Measurements from ENCODE around the gene SLIT1. TPM values are rescaled to one million over a fixed set of nuclear protein-coding genes. Genes with fewer than 3 reads are reported as not detected.

SLIT1 gene
- total RNA-seq, 5 donors from 2014 or later (not counting 1 experiment from before 2014, with no cell fraction given): 0.29 to 0.56 (median 0.49) TPM

GRCh38 chr10:97004591-97004990 lies 181.2 kb downstream of the SLIT1 start:
- Histone ChIP-seq H3K27ac (ENCODE audit: low read length) (no peak overlapping the region), H3K4me1 (ENCODE audit: control insufficient read depth in 1 of 2, extremely low read depth in 1 of 2, insufficient read depth in 2 of 2, low read length in 2 of 2) (no peaks in the 10 kb centered on the region), H3K9me3 (no peaks in the 10 kb centered on the region), H3K36me3 (ENCODE audit: control insufficient read depth in 2 of 2, extremely low read depth in 1 of 2, insufficient read depth in 1 of 2, low read length in 1 of 2) (no peaks in the 10 kb centered on the region), H3K27me3 (replicated peaks in 1 of 2; ENCODE audit: control insufficient read depth in 2 of 2, extremely low read depth in 1 of 2, insufficient read depth in 2 of 2, low read length in 1 of 2) (peaks cover 0 to 20% of the 10 kb centered on the region in 2 experiments), H3K4me3 (ENCODE audit: control insufficient read depth in 1 of 2, extremely low read depth in 1 of 2, low read length in 1 of 2) (no peak overlapping the region)
- ATAC-seq (replicated peaks in 1 of 4) (no peak), DNase-seq (no peak)
- no peak overlapping the region for H3K4me3 Mint-ChIP-seq
- CTCF ChIA-PET: no interaction called here
- WGBS (ENCODE audit: insufficient coverage): 84% methylated on average over 8 of the region's 10 CpGs
- peaks cover 4% of the 10 kb centered on the region for H3K36me3 Mint-ChIP-seq
- POLR2A ChIA-PET: no interaction called here
- no peaks in the 10 kb centered on the region for H3K4me1 Mint-ChIP-seq
- peaks cover 12 to 22% (median 16%) of the 10 kb centered on the region in 3 donors for H3K9me3 Mint-ChIP-seq
- H3K27me3 Mint-ChIP-seq: peaks cover 5 to 6% of the 10 kb centered on the region in 2 donors
- no peak overlapping the region for H3K27ac Mint-ChIP-seq

DNA sequence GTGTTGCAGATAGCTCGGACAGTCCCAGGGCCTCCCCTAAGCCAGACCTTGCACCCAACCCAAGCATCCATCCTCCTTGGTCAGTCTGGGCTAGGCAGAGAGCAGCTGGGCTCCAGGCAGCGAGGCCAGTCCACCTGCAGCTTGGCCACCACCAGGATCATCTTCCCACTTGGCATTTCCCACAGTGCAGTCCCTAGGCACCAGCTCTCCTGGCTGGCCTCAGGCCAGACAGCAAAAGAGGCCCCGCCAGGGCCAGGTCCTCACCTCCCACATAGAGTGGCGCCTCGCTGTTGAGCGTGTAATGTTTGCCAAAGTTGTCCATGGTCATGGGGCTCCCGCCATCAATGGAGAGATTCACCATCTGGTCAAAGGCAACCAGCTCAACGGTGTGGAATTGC lies 182.0 kb downstream of the SLIT1 start:
- H3K9me3 ChIP-seq: no peaks in the 10 kb centered on the region
- Mint-ChIP-seq H3K36me3 (peaks cover 4% of the 10 kb centered on the region), H3K4me3 (no peak overlapping the region), H3K9me3 (peaks cover 12 to 22% (median 16%) of the 10 kb centered on the region in 3 donors), H3K27ac (no peak overlapping the region), H3K4me1 (no peaks in the 10 kb centered on the region), H3K27me3 (peaks cover 5 to 6% of the 10 kb centered on the region in 2 donors)
- H3K27me3 ChIP-seq (replicated peaks in 1 of 2; ENCODE audit: control insufficient read depth in 2 of 2, extremely low read depth in 1 of 2, insufficient read depth in 2 of 2, low read length in 1 of 2): peaks cover 0 to 20% of the 10 kb centered on the region in 2 experiments
- DNase-seq: no peak
- CTCF ChIA-PET: no interaction called here
- POLR2A ChIA-PET: no interaction called here
- 68% methylated on average over 2 of the region's 8 CpGs for WGBS (ENCODE audit: insufficient coverage)
- no peak overlapping the region for H3K27ac ChIP-seq (ENCODE audit: low read length)
- H3K36me3 ChIP-seq (ENCODE audit: control insufficient read depth in 2 of 2, extremely low read depth in 1 of 2, insufficient read depth in 1 of 2, low read length in 1 of 2): no peaks in the 10 kb centered on the region
- no peak overlapping the region for H3K4me3 ChIP-seq (ENCODE audit: control insufficient read depth in 1 of 2, extremely low read depth in 1 of 2, low read length in 1 of 2)
- H3K4me1 ChIP-seq (ENCODE audit: control insufficient read depth in 1 of 2, extremely low read depth in 1 of 2, insufficient read depth in 2 of 2, low read length in 2 of 2): no peaks in the 10 kb centered on the region
- no peak for ATAC-seq (replicated peaks in 1 of 4)

DNA sequence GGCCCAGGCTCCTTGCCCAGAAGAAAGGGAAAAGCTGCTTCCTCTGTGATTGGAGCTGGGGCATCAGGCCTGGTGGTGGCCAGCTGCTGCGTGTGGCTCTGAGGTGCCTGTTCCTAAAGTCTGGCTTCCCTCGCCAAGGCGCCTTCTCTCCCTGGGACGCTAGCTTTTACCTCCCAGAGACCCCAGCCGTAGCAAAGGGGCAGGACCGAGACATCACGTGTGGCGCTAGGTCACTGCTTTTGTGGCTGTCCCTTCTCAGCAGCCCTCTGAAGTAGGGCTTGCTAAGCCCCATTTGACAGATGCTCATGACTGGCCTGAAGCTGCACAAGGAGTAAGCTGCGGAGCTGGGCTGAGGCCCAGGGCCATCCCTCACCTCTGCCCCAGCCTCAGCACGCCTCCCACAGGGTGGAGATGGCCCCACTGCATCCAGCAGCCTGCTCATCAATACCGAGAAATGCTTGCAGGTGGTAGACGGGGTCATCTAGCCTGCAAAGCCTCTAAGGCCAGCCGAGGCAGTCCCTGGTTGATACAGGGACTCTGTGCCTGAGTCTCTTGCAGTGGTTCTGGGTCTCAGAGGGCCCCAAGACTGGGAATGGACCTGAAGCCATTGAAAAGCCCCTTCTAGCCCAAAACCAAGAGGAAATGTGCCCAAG lies 182.5 kb downstream of the SLIT1 start:
- Histone ChIP-seq H3K27ac (ENCODE audit: low read length) (no peak overlapping the region), H3K4me3 (ENCODE audit: control insufficient read depth in 1 of 2, extremely low read depth in 1 of 2, low read length in 1 of 2) (no peak overlapping the region), H3K4me1 (ENCODE audit: control insufficient read depth in 1 of 2, extremely low read depth in 1 of 2, insufficient read depth in 2 of 2, low read length in 2 of 2) (no peaks in the 10 kb centered on the region), H3K9me3 (no peaks in the 10 kb centered on the region), H3K36me3 (ENCODE audit: control insufficient read depth in 2 of 2, extremely low read depth in 1 of 2, insufficient read depth in 1 of 2, low read length in 1 of 2) (no peaks in the 10 kb centered on the region), H3K27me3 (replicated peaks in 1 of 2; ENCODE audit: control insufficient read depth in 2 of 2, extremely low read depth in 1 of 2, insufficient read depth in 2 of 2, low read length in 1 of 2) (peaks cover 0 to 20% of the 10 kb centered on the region in 2 experiments)
- DNase-seq: no peak
- 91% methylated on average over 13 of the region's 13 CpGs for WGBS (ENCODE audit: insufficient coverage)
- Mint-ChIP-seq H3K27ac (no peak overlapping the region), H3K4me3 (no peak overlapping the region), H3K27me3 (peaks cover 5 to 6% of the 10 kb centered on the region in 2 donors), H3K9me3 (peaks cover 12 to 22% (median 16%) of the 10 kb centered on the region in 3 donors), H3K4me1 (no peaks in the 10 kb centered on the region), H3K36me3 (peaks cover 4% of the 10 kb centered on the region)
- CTCF ChIA-PET: no interaction called here
- ATAC-seq (replicated peaks in 1 of 4): no peak
- POLR2A ChIA-PET: no interaction called here

GRCh38 chr10:97002670-97003069 lies 183.1 kb downstream of the SLIT1 start:
- Histone ChIP-seq H3K36me3 (ENCODE audit: control insufficient read depth in 2 of 2, extremely low read depth in 1 of 2, insufficient read depth in 1 of 2, low read length in 1 of 2) (no peaks in the 10 kb centered on the region), H3K4me3 (ENCODE audit: control insufficient read depth in 1 of 2, extremely low read depth in 1 of 2, low read length in 1 of 2) (no peak overlapping the region), H3K4me1 (ENCODE audit: control insufficient read depth in 1 of 2, extremely low read depth in 1 of 2, insufficient read depth in 2 of 2, low read length in 2 of 2) (no peaks in the 10 kb centered on the region), H3K9me3 (no peaks in the 10 kb centered on the region), H3K27me3 (replicated peaks in 1 of 2; ENCODE audit: control insufficient read depth in 2 of 2, extremely low read depth in 1 of 2, insufficient read depth in 2 of 2, low read length in 1 of 2) (peaks cover 0 to 20% of the 10 kb centered on the region in 2 experiments), H3K27ac (ENCODE audit: low read length) (no peak overlapping the region)
- ChIA-PET CTCF (no interaction called here), POLR2A (no interaction called here)
- H3K4me1 Mint-ChIP-seq: no peaks in the 10 kb centered on the region
- peaks cover 4% of the 10 kb centered on the region for H3K36me3 Mint-ChIP-seq
- H3K9me3 Mint-ChIP-seq: peaks cover 12 to 19% (median 14%) of the 10 kb centered on the region in 3 donors
- 92% methylated on average over 15 of the region's 16 CpGs for WGBS (ENCODE audit: insufficient coverage)
- peaks cover 5 to 6% of the 10 kb centered on the region in 2 donors for H3K27me3 Mint-ChIP-seq
- H3K27ac Mint-ChIP-seq: no peak overlapping the region
- DNase-seq: no peak
- no peak overlapping the region for H3K4me3 Mint-ChIP-seq
- ATAC-seq (replicated peaks in 1 of 4): no peak

- Mint-ChIP-seq H3K4me1 (no peaks in the 10 kb centered on the region), H3K27me3 (peaks cover 5 to 6% of the 10 kb centered on the region in 2 donors), H3K36me3 (peaks cover 4% of the 10 kb centered on the region), H3K27ac (no peak overlapping the region), H3K4me3 (no peak overlapping the region), H3K9me3 (peaks cover 1 to 7% (median 6%) of the 10 kb centered on the region in 3 donors)
- Histone ChIP-seq H3K4me3 (ENCODE audit: control insufficient read depth in 1 of 2, extremely low read depth in 1 of 2, low read length in 1 of 2) (no peak overlapping the region), H3K27me3 (replicated peaks in 1 of 2; ENCODE audit: control insufficient read depth in 2 of 2, extremely low read depth in 1 of 2, insufficient read depth in 2 of 2, low read length in 1 of 2) (peaks cover 0 to 20% of the 10 kb centered on the region in 2 experiments), H3K9me3 (no peaks in the 10 kb centered on the region), H3K27ac (ENCODE audit: low read length) (no peak overlapping the region), H3K36me3 (ENCODE audit: control insufficient read depth in 2 of 2, extremely low read depth in 1 of 2, insufficient read depth in 1 of 2, low read length in 1 of 2) (no peaks in the 10 kb centered on the region), H3K4me1 (ENCODE audit: control insufficient read depth in 1 of 2, extremely low read depth in 1 of 2, insufficient read depth in 2 of 2, low read length in 2 of 2) (no peaks in the 10 kb centered on the region)
- 95% methylated on average over 10 of the region's 17 CpGs for WGBS (ENCODE audit: insufficient coverage)
- ChIA-PET POLR2A (no interaction called here), CTCF (no interaction called here)
- ATAC-seq (replicated peaks in 1 of 4) (no peak), DNase-seq (no peak)
Measured at GRCh38 chr10:97001183-97001991, 184.4 kb downstream of the SLIT1 start.

GRCh38 chr10:97000487-97001182 lies 185.1 kb downstream of the SLIT1 start:
- Histone ChIP-seq H3K9me3 (no peaks in the 10 kb centered on the region), H3K36me3 (ENCODE audit: control insufficient read depth in 2 of 2, extremely low read depth in 1 of 2, insufficient read depth in 1 of 2, low read length in 1 of 2) (no peaks in the 10 kb centered on the region), H3K27ac (ENCODE audit: low read length) (no peak overlapping the region), H3K4me3 (ENCODE audit: control insufficient read depth in 1 of 2, extremely low read depth in 1 of 2, low read length in 1 of 2) (no peak overlapping the region), H3K4me1 (ENCODE audit: control insufficient read depth in 1 of 2, extremely low read depth in 1 of 2, insufficient read depth in 2 of 2, low read length in 2 of 2) (no peaks in the 10 kb centered on the region), H3K27me3 (replicated peaks in 1 of 2; ENCODE audit: control insufficient read depth in 2 of 2, extremely low read depth in 1 of 2, insufficient read depth in 2 of 2, low read length in 1 of 2) (peaks cover 0 to 20% of the 10 kb centered on the region in 2 experiments)
- CTCF ChIA-PET: no interaction called here
- no peak overlapping the region for H3K27ac Mint-ChIP-seq
- DNase-seq: no peak
- 96% methylated on average over 23 of the region's 25 CpGs for WGBS (ENCODE audit: insufficient coverage)
- H3K27me3 Mint-ChIP-seq: peaks cover 3 to 6% of the 10 kb centered on the region in 2 donors
- peaks cover 0 to 4% (median 3%) of the 10 kb centered on the region in 3 donors for H3K9me3 Mint-ChIP-seq
- no peak for ATAC-seq (replicated peaks in 1 of 4)
- POLR2A ChIA-PET: no interaction called here
- H3K4me3 Mint-ChIP-seq: no peak overlapping the region
- peaks cover 3% of the 10 kb centered on the region for H3K36me3 Mint-ChIP-seq
- H3K4me1 Mint-ChIP-seq: no peaks in the 10 kb centered on the region

All from T-cell (primary cell).